Islet of Langerhans (tissue), 1 donor: Measurements from ENCODE around the gene GRIFIN.
"Not testable (repeated sequence)": the region's sequence is repeated elsewhere in the genome, so short reads cannot be mapped to it uniquely, and the experiment has no call there.

ENCODE experiments used
- FAIRE-seq: peaks from one replicate; lab custom pipeline; 2011; peaks lifted over from hg19 to GRCh38; lab: Jason Lieb, UNC

Gene GRIFIN

GRCh38 chr7:2477447-2478398 lies 1.5 kb upstream of the GRIFIN start:
- FAIRE-seq = no peak

DNA sequence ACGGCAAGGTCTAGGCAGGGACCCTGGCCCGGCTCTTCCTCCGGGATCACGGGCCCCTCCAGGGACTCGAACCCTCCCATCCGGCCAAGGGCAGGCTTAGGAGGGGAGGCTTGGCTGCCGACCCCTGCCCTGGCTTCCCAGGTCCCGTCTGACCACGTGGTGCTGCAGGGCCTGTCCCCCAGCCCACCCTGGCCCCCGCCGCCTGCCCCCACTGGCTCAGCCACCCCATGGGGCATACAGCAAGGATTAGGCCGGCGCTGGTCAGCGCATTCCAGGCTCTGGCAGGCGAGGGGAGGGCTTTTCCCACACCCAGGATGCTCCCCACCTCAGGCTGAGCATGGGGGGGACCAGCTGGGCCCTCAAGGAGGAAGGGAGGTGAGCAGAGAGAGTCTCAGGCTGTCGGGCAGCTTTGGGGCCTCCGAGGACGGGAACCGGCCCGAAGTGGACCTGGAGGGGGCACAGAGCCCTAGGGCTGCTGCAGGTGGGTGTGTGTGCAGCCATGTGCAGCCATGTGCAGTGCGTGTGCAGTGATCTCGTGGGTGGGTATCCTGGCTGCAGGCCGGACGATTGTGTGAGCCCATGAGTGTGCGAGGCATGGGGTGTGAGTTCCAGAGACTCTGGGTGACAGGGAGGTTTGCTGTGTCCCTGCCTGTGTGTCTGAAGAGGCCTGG lies 713 bp upstream of the GRIFIN start:
- FAIRE-seq = no peak

DNA sequence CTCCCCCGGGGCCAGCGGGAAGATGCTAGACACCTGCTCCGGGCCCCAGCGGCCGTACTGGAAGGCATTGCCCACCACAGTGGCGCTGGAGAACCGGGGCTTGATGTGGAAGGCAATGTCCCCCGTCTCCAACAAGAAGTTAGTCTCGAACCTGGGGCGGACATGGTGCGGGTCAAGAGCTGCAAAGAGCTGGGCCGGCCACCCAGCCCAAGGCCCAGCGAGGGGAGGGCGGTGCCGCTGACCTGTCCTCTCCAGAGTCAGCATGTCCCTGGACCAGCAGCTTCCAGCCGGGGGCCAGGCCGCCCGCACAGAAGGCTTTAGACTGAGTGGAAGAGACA lies 551 bp downstream of the GRIFIN start:
- no peak for FAIRE-seq

GRCh38 chr7:2474813-2475677 lies 1.2 kb downstream of the GRIFIN start:
- FAIRE-seq = no peak

GRCh38 chr7:2474224-2474623 lies 2.0 kb downstream of the GRIFIN start:
- no peak for FAIRE-seq

DNA sequence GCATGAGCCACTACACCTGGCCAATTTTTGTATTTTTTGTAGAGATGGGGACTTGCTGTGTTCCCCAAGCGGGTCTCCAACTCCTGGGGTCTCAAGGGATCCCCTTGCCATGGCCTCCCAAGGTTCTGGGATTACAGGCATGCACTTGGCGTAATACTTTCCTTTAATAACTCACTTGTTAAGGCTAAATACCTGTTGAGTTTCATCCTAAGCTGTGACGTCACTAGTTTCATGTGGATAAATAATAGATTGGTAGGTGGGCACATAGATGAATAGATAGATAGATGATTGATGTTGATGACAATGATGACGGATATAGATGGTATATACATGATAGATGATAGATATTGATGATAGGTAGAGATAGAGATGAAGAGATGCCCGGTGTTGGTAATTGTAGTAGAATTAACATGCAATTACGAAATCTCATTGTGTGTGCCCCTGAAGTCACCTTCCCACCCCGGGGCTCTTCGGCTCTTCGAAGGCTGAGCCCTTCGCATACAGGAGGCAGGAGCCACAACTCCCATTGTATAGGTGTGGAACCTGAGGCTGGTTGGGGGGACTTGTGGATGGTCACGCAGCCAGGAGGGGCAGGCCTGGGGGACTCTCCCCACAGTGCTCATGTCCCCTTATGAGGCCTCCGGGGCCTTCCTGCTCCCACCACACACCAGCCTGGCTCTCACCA lies 2.6 kb downstream of the GRIFIN start:
- no peak for FAIRE-seq

GRCh38 chr7:2472739-2473138 lies 3.5 kb downstream of the GRIFIN start:
- FAIRE-seq = no peak

- FAIRE-seq = no peak
Measured at GRCh38 chr7:2471396-2471795, 4.8 kb downstream of the GRIFIN start.

DNA sequence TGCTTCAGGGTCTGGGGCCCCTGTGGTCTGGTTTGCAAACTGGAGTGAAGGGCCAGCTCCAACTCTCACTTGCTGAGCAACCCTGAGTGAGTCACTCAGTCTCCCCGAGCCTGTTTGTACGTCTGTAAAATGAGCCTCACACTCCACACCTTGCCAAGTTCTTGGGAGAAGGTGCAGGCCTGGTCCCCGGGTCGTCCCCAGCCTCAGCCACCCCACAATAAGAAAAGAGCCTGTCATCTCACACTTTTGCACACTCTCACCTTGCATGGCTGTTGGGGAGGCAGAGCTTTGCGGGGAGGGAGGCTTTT lies 5.2 kb downstream of the GRIFIN start:
- no peak for FAIRE-seq

- FAIRE-seq = no peak
Measured at GRCh38 chr7:2470204-2471021, 5.8 kb downstream of the GRIFIN start.

GRCh38 chr7:2469460-2470203 lies 6.6 kb downstream of the GRIFIN start:
- FAIRE-seq = not testable (repeated sequence)

DNA sequence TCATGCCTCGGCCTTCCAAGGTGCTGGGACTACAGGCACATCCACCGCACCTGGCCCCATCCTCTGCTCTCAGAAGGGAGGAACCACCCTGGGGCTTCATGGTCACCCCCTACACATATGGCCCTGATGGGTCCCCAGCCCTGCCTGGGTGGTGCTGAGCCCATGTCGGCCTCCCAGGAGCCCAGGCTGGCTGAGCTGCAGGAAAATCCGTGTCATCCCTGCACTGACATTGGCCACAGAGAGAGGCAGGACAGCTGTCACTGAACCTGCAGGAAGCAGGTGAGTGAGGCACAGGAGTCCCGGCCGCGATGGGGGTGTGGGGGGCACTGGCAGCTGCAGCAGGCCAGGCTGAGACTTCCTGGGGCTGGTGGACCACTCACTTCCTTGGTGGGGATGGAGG lies 8.0 kb downstream of the GRIFIN start:
- FAIRE-seq = no peak

DNA sequence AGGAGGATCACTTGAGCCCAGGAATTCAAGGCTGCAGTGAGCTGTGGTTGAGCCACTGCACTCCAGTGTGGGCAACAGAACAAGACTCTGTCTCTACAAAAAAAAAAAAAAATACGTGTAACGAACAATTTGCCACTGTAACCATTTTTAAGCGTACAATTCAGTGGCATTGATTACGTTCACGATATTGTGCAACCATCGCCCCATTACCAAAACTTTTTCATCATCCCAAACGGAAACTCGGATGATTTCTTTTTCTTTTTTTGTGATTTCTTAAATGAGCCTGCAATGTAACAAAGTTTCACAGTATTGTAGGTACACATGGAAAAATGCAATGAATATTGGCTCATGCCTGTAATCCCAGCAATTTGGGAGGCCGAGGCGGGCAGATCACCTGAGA lies 9.5 kb downstream of the GRIFIN start:
- no peak for FAIRE-seq

DNA sequence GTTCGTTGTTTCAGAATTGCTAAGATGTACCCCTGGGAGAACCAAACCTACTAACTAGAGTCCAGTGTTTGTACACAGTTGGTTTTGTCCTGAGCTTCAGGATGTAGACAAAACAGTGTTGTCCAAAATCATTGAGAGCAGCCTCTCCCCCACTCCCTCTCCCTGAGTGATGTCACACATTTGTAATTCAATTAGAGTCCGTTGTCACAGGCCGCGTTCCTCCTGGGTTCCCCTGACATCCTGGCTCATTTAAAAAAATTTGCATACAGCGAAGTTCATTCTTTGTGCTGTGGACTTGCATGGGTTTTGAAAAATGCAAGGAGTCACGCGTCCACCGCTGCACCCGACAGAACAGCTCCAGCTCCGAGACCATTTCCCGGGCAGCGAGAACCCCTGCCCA lies 10.3 kb downstream of the GRIFIN start:
- no peak for FAIRE-seq

DNA sequence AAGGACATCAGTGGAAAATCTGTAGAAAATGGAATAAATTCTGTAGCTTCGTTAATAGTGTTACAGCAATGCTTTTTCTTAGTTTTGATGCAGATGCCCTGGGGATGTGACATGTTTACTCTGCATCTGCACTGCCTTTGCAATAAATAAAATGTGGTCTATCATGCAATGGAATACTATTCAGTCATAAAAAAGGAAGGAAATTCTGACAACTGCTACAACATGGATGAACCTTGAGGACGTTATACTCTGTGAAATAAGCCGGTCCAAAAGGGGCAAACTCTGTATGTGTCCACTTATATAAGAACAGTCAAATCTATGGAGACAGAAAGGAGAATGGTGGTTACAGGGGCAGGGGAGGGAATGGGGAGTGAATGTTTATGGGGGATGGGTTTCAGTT lies 13.5 kb downstream of the GRIFIN start:
- no peak for FAIRE-seq

- no peak for FAIRE-seq
Measured at GRCh38 chr7:2461268-2462026, 14.8 kb downstream of the GRIFIN start.

DNA sequence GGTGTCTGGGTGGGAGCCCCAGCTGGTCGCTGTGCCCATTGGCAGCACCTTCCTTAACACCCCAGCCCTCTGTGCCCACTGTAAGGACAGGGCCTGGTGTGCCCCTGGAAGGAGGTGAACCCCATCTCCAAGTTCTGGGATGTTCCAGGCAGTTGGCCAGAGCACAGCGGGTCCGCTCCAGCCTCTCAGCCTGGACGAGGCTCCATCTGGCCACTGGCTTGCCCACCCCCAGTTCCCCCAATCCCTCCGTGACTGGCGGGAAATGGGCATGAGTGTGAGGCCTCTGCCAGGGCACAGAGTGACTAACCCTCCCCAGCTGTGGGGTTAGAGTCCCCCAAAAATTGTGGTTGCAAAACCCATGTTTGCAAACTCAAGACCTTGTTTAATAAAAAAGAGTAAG lies 15.6 kb downstream of the GRIFIN start:
- no peak for FAIRE-seq

DNA sequence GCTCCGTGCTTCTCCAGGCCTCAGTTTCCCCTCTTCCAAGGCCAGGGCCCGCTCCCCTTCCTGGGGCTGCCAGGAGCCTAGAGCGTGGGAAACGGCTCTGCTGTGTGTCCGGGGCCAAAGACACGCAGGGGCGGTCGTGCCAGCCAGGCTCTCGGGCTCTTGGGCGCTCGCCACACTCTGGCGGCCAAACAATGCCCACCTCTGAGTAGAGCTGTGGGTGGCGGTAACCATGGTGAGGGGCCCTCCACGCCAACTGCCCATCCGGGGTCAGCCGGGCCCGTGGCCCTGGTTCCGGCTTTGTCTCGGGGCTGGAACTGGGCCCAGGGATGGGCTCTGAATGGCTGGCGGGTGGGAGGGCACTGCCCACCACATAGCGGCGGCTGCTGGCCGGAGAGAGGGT lies 16.0 kb downstream of the GRIFIN start:
- no peak for FAIRE-seq

- no peak for FAIRE-seq
Measured at GRCh38 chr7:2459674-2460073, 16.5 kb downstream of the GRIFIN start.

DNA sequence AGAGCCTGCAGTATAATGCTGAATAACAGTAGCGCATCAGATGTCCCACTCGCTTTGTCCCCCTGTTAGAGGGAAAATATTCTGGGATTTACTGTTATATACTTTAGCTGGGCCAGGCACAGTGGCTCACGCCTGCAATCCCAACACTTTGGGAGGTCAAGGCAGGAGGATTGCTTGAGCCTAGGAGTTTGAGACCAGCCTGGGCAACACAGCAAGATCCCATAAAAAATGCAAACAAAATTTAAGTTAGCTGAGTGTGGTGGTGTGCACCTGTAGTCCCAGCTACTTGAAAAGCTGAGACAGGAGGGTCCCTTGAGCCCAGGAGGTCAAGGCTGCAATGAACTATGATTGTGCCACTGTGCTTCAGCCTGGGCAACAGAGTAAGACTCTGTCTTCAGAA lies 22.3 kb downstream of the GRIFIN start:
- FAIRE-seq = not testable (repeated sequence)
